ENCODE measurements around the gene STK32B.

Gene STK32B

GRCh38 chr4:5544762-5545161 lies 493.5 kb downstream of the STK32B start:
- no peak for ATAC-seq (ENCODE audit: low read depth)
- H3K4me1 ChIP-seq (ENCODE audit: insufficient read depth, poor library complexity, severe bottlenecking): no peaks in the 10 kb centered on the region
- no peaks in the 10 kb centered on the region for H3K27me3 ChIP-seq (ENCODE audit: insufficient read depth, poor library complexity, severe bottlenecking)

GRCh38 chr4:5545271-5545670 lies 494.0 kb downstream of the STK32B start:
- Histone ChIP-seq H3K27ac (ENCODE audit: poor library complexity, severe bottlenecking) (no peak overlapping the region), H3K36me3 (ENCODE audit: low read depth) (no peaks in the 10 kb centered on the region), H3K4me3 (ENCODE audit: severe bottlenecking) (no peak overlapping the region), H3K9me3 (ENCODE audit: severe bottlenecking) (no peaks in the 10 kb centered on the region), H3K4me1 (ENCODE audit: insufficient read depth, poor library complexity, severe bottlenecking) (no peaks in the 10 kb centered on the region), H3K27me3 (ENCODE audit: insufficient read depth, poor library complexity, severe bottlenecking) (no peaks in the 10 kb centered on the region)
- DNase-seq (ENCODE audit: low spot score): no peak
- TF ChIP-seq CTCF (IDR thresholded peaks at IDR 0.05; ENCODE audit: poor library complexity, severe bottlenecking): no peak
- ATAC-seq (ENCODE audit: low read depth): no peak

More at GRCh38 chr4:5544762-5545161, 493.5 kb downstream of the STK32B start:
- Histone ChIP-seq H3K4me3 (ENCODE audit: severe bottlenecking) (no peak overlapping the region), H3K9me3 (ENCODE audit: severe bottlenecking) (no peaks in the 10 kb centered on the region), H3K36me3 (ENCODE audit: low read depth) (no peaks in the 10 kb centered on the region), H3K27ac (ENCODE audit: poor library complexity, severe bottlenecking) (no peak overlapping the region)
- TF ChIP-seq CTCF (IDR thresholded peaks at IDR 0.05; ENCODE audit: poor library complexity, severe bottlenecking): no peak
- no peak for DNase-seq (ENCODE audit: low spot score)

GRCh38 chr4:5547651-5548249 lies 496.5 kb downstream of the STK32B start:
- no peak for DNase-seq (ENCODE audit: low spot score)
- Histone ChIP-seq H3K27me3 (ENCODE audit: insufficient read depth, poor library complexity, severe bottlenecking) (no peaks in the 10 kb centered on the region), H3K36me3 (ENCODE audit: low read depth) (no peaks in the 10 kb centered on the region), H3K9me3 (ENCODE audit: severe bottlenecking) (no peaks in the 10 kb centered on the region), H3K27ac (ENCODE audit: poor library complexity, severe bottlenecking) (no peak overlapping the region), H3K4me1 (ENCODE audit: insufficient read depth, poor library complexity, severe bottlenecking) (no peaks in the 10 kb centered on the region), H3K4me3 (ENCODE audit: severe bottlenecking) (no peak overlapping the region)
- TF ChIP-seq CTCF (IDR thresholded peaks at IDR 0.05; ENCODE audit: poor library complexity, severe bottlenecking): no peak
- no peak for ATAC-seq (ENCODE audit: low read depth)
